GM23338 (cell line): ENCODE measurements around the gene TULP4. TPM values are rescaled to one million over a fixed set of nuclear protein-coding genes. Genes with fewer than 3 reads are reported as not detected.
"Not testable (repeated sequence)": the region's sequence is repeated elsewhere in the genome, so short reads cannot be mapped to it uniquely, and the experiment has no call there.

Experiments used
- ATAC-seq: fragments of 200-7000 bp; cut with Tn5 transposase; 3 replicates; pipeline ENCODE4 v1.9.1; 2020
- DNase-seq: peaks from one replicate; pipeline ENCODE4 v3.0.0-alpha.2; 2015; ENCODE audit warnings: low spot score
- H2AFZ ChIP-seq: fragments of 200-600 bp; sonication (generic); 2 replicates; pipeline ENCODE4 v1.8.0; 2016; ENCODE audit warnings: antibody characterized with exemption, mild to moderate bottlenecking, moderate library complexity
- H3F3A ChIP-seq: fragments of 200-600 bp; sonication (generic); replicated peaks from 2 replicates; pipeline ENCODE4 v1.8.0; 2017; ENCODE audit warnings: antibody characterized with exemption, mixed run types, low read depth
- H3K27ac ChIP-seq: fragments of 200-600 bp; sonication (generic); 2 replicates; pipeline ENCODE4 v1.6.1; 2016; ENCODE audit warnings: low read depth
- H3K27me3 ChIP-seq: fragments of 200-600 bp; sonication (generic); 2 replicates; pipeline ENCODE4 v1.8.0; 2016; ENCODE audit warnings: mild to moderate bottlenecking, mixed run types, moderate library complexity; ENCODE audit not compliant: insufficient read depth
- H3K36me3 ChIP-seq: fragments of 200-600 bp; sonication (generic); 2 replicates; pipeline ENCODE4 v1.8.0; 2016; ENCODE audit warnings: mild to moderate bottlenecking; ENCODE audit not compliant: insufficient read depth
- H3K4me1 ChIP-seq: fragments of 200-600 bp; sonication (generic); 2 replicates; pipeline ENCODE4 v1.8.0; 2016; ENCODE audit warnings: mild to moderate bottlenecking, moderate library complexity; ENCODE audit not compliant: insufficient read depth
- H3K4me2 ChIP-seq: fragments of 200-600 bp; sonication (generic); 2 replicates; pipeline ENCODE4 v1.7.1; 2017; ENCODE audit warnings: mixed run types
- H3K4me3 ChIP-seq: fragments of 200-600 bp; sonication (generic); 2 replicates; pipeline ENCODE4 v1.6.1; 2016; ENCODE audit warnings: mixed run types
- H3K79me2 ChIP-seq: fragments of 200-600 bp; sonication (generic); replicated peaks from 2 replicates; pipeline ENCODE4 v1.8.0; 2017; ENCODE audit warnings: mild to moderate bottlenecking; ENCODE audit not compliant: insufficient read depth
- H3K9me2 ChIP-seq: fragments of 200-600 bp; sonication (generic); 2 replicates; pipeline ENCODE4 v1.8.0; 2017; ENCODE audit not compliant: insufficient read depth
- H4K20me1 ChIP-seq: fragments of 200-600 bp; sonication (generic); replicated peaks from 2 replicates; pipeline ENCODE4 v1.8.0; 2017; ENCODE audit warnings: mild to moderate bottlenecking; ENCODE audit not compliant: insufficient read depth
- H3K27ac Mint-ChIP-seq: 2 replicates; pipeline ENCODE4 v1.8.0; 2020; ENCODE audit warnings: inconsistent platforms, mild to moderate bottlenecking, moderate library complexity, mixed read lengths
- H3K27me3 Mint-ChIP-seq: 3 replicates; pipeline ENCODE4 v1.8.0; 2022; ENCODE audit warnings: low read depth, mild to moderate bottlenecking, moderate library complexity, mixed read lengths, inconsistent platforms; ENCODE audit not compliant: insufficient read depth, poor library complexity
- H3K36me3 Mint-ChIP-seq: 3 replicates; pipeline ENCODE4 v1.8.0; 2021; ENCODE audit warnings: low read depth, mild to moderate bottlenecking, inconsistent platforms, moderate library complexity, mixed read lengths
- H3K4me1 Mint-ChIP-seq: 3 replicates; pipeline ENCODE4 v1.8.0; 2020; ENCODE audit warnings: mild to moderate bottlenecking, inconsistent platforms, mixed read lengths
- H3K4me3 Mint-ChIP-seq: 3 replicates; pipeline ENCODE4 v1.8.0; 2021; ENCODE audit warnings: moderate library complexity, mild to moderate bottlenecking, inconsistent platforms, mixed read lengths
- H3K9me3 Mint-ChIP-seq: 3 replicates; pipeline ENCODE4 v1.8.0; 2020; ENCODE audit warnings: moderate library complexity, mild to moderate bottlenecking, inconsistent platforms, mixed read lengths
- CTCF ChIP-seq, 2 experiments: fragments of 200-600 bp in 1 of 2; sonication (generic) in 1 of 2; conservative IDR thresholded peaks; 2 replicates each; pipeline versions ENCODE4 v1.5.1 to v1.6.1; 2016 to 2017; ENCODE audit warnings: antibody characterized with exemption in 2 of 2, low read depth in 2 of 2, mild to moderate bottlenecking in 2 of 2, moderate library complexity in 1 of 2
- EZH2 ChIP-seq: fragments of 200-600 bp; sonication (generic); IDR thresholded peaks from one replicate; pipeline ENCODE4 v1.8.0; 2017; ENCODE audit warnings: antibody characterized with exemption, mild to moderate bottlenecking, low read depth; ENCODE audit not compliant: unreplicated experiment
- EZH2phosphoT487 ChIP-seq: fragments of 200-600 bp; sonication (generic); IDR thresholded peaks from one replicate; pipeline ENCODE4 v1.8.1; 2018; ENCODE audit warnings: antibody characterized with exemption; ENCODE audit not compliant: unreplicated experiment
- JUNB ChIP-seq: IDR thresholded peaks from one replicate; pipeline ENCODE4 v1.6.1; 2016; ENCODE audit warnings: antibody characterized with exemption; ENCODE audit not compliant: unreplicated experiment
- POLR2AphosphoS5 ChIP-seq: IDR thresholded peaks from 2 replicates; pipeline ENCODE4 v1.6.1; 2016; ENCODE audit warnings: antibody characterized with exemption, low read depth
- REST ChIP-seq: IDR thresholded peaks from one replicate; pipeline ENCODE4 v1.6.1; 2018; ENCODE audit warnings: antibody characterized with exemption; ENCODE audit not compliant: unreplicated experiment
- STAT1 ChIP-seq: IDR thresholded peaks from one replicate; pipeline ENCODE4 v1.6.1; 2016; ENCODE audit warnings: antibody characterized with exemption; ENCODE audit not compliant: unreplicated experiment
- ZNF114 ChIP-seq: fragments of 250-450 bp; sonication (Bioruptor Pico); IDR thresholded peaks from 2 replicates; pipeline ENCODE4 v1.5.0; 2020; ENCODE audit warnings: mild to moderate bottlenecking, moderate library complexity
- ZNF331 ChIP-seq: fragments of 250-450 bp; sonication (Bioruptor Pico); IDR thresholded peaks from 2 replicates; pipeline ENCODE4 v1.5.0; 2020; ENCODE audit warnings: low read depth, mild to moderate bottlenecking, moderate library complexity
- ZNF462 ChIP-seq: fragments of 250-450 bp; sonication (Bioruptor Pico); IDR thresholded peaks from 2 replicates; pipeline ENCODE4 v1.5.0; 2020; ENCODE audit warnings: mild to moderate bottlenecking, moderate library complexity
- polyA plus RNA-seq: library from polyadenylated mRNA; unstranded; fragments of >200 nt; fragmentation: Nextera tagmentation; extraction: Ambion mirVana; gene quantifications from 2 replicates; pipeline ENCODE4 v1.2.1, GENCODE V29; 2016
- total RNA-seq: library from RNA; depleted of rRNA; stranded (reverse); fragments of >200 nt; shearing (Covaris generic); gene quantifications from 2 replicates; pipeline ENCODE4 v1.2.3, GENCODE V29; 2014

TULP4 gene
- total and polyA plus RNA-seq, 2 experiments from 2014 or later = 31.2 to 50.2 TPM

- TF ChIP-seq JUNB = no peak
Measured at GRCh38 chr6:158524311-158524710, 212.0 kb downstream of the TULP4 start (continued).

GRCh38 chr6:158527858-158528257, 215.6 kb downstream of the TULP4 start:
- peaks cover 14% of the 10 kb centered on the region for H3K27me3 Mint-ChIP-seq
- peaks cover 18% of the 10 kb centered on the region for H3K9me3 Mint-ChIP-seq
- not testable (repeated sequence) for H3K4me1 Mint-ChIP-seq, ATAC-seq, H3K4me3 Mint-ChIP-seq, H3K27ac ChIP-seq, H3K4me3 ChIP-seq, H3K27ac Mint-ChIP-seq, H3K9me2 ChIP-seq, H3K36me3 ChIP-seq, H3K27me3 ChIP-seq, DNase-seq, H4K20me1 ChIP-seq, H2AFZ ChIP-seq, H3F3A ChIP-seq, H3K4me2 ChIP-seq, H3K4me1 ChIP-seq, H3K79me2 ChIP-seq, H3K36me3 Mint-ChIP-seq

- Histone ChIP-seq H3K4me1 (no peaks in the 10 kb centered on the region), H3K4me3 (no peak overlapping the region), H3K27ac (no peak overlapping the region), H3K79me2 (no peaks in the 10 kb centered on the region), H4K20me1 (no peaks in the 10 kb centered on the region), H3K4me2 (no peak overlapping the region), H3K27me3 (no peaks in the 10 kb centered on the region), H3F3A (no peaks in the 10 kb centered on the region), H3K9me2 (no peaks in the 10 kb centered on the region), H3K36me3 (peaks cover 8% of the 10 kb centered on the region; the same call in 1 of the 2 replicates), H2AFZ (no peak overlapping the region)
- Mint-ChIP-seq H3K27me3 (peaks cover 10% of the 10 kb centered on the region), H3K4me1 (no peaks in the 10 kb centered on the region), H3K36me3 (peaks cover under 1% of the 10 kb centered on the region; the same call in 1 of the 3 replicates), H3K9me3 (peaks cover 18% of the 10 kb centered on the region), H3K27ac (no peak overlapping the region), H3K4me3 (no peak overlapping the region)
- DNase-seq (no peak), ATAC-seq (no peak)
- no peak for TF ChIP-seq ZNF331
- no peak for TF ChIP-seq STAT1
- TF ChIP-seq EZH2phosphoT487 = no peak
- no peak for TF ChIP-seq EZH2
- TF ChIP-seq POLR2AphosphoS5 = no peak
- TF ChIP-seq REST = no peak
- TF ChIP-seq ZNF462 (CRISPR knock-in tag) = no peak
- TF ChIP-seq CTCF (conservative IDR thresholded peaks at IDR 0.05; ENCODE audit: low read depth in 2 of 2) = no peak
- no peak for TF ChIP-seq ZNF114 (CRISPR knock-in tag)
Measured at GRCh38 chr6:158528826-158529225, 216.6 kb downstream of the TULP4 start.
